ENCODE measurements around the gene POLR2E.

GRCh38 chr19:1141944-1142343 is 46.8 kb upstream of the POLR2E start:
- TF ChIP-seq POLR2AphosphoS5 (IDR thresholded peaks at IDR 0.05; ENCODE audit: low read depth), result no peak
- TF ChIP-seq CREB1 (CRISPR knock-in tag; IDR thresholded peaks at IDR 0.05; ENCODE audit: low read depth), result no peak
- TF ChIP-seq CTCF (conservative IDR thresholded peaks at IDR 0.05; ENCODE audit: low read depth in 2 of 2), result no peak
- no peak for TF ChIP-seq EZH2 (IDR thresholded peaks at IDR 0.05; ENCODE audit: low read depth, unreplicated experiment)
- no peak for TF ChIP-seq REST (IDR thresholded peaks at IDR 0.05; ENCODE audit: unreplicated experiment)
